Tibial artery (tissue), 4 donors: Measurements from ENCODE around the gene OPRM1.
"Not testable (repeated sequence)": the region's sequence is repeated elsewhere in the genome, so short reads cannot be mapped to it uniquely, and the experiment has no call there.

Source experiments
- DNase-seq, 2 donors: peaks; one replicate each; pipeline ENCODE4 v3.0.0-alpha.2; 2019
- H3K27ac ChIP-seq, 2 donors: fragments of 200-600 bp; sonication (generic) in 1 of 2; 1 replicate in 1 of 2; 2 replicates in 1 of 2; pipeline ENCODE4 v1.5.1; 2018 to 2019; ENCODE audit warnings: mild to moderate bottlenecking in 1 of 2
- H3K27me3 ChIP-seq, 2 donors: fragments of 200-600 bp; sonication (generic) in 1 of 2; one replicate each; pipeline versions ENCODE4 v1.5.1 to v1.6.0; 2016 to 2019
- H3K36me3 ChIP-seq, 3 donors: fragments of 200-600 bp; sonication (generic) in 2 of 3; one replicate each; pipeline ENCODE4 v1.5.1; 2016 to 2019; ENCODE audit warnings: mild to moderate bottlenecking in 2 of 3
- H3K4me1 ChIP-seq, 4 donors: fragments of 200-600 bp; sonication (generic) in 2 of 4; 1 replicate in 3 of 4; 2 replicates in 1 of 4; pipeline ENCODE4 v1.5.1; 2016 to 2019
- H3K4me3 ChIP-seq, 2 donors: fragments of 200-600 bp; sonication (generic) in 1 of 2; 1 replicate in 1 of 2; 2 replicates in 1 of 2; pipeline ENCODE4 v1.5.1; 2018 to 2019; ENCODE audit warnings: mild to moderate bottlenecking in 2 of 2
- H3K9me3 ChIP-seq, 3 donors: fragments of 200-600 bp; sonication (generic) in 1 of 3; one replicate each; pipeline ENCODE4 v1.5.1; 2016 to 2019
- CTCF ChIP-seq, 2 experiments: fragments of 200-600 bp in 1 of 2; fragments of 450-650 bp in 1 of 2; IDR thresholded peaks; one replicate each; pipeline ENCODE4 v1.5.1; 2017 to 2019; ENCODE audit warnings: antibody characterized with exemption in 2 of 2, mild to moderate bottlenecking in 1 of 2, moderate library complexity in 1 of 2
- intact Hi-C: fragments of 100-400 bp; cut with DNase I; formaldehyde crosslinking; loops from one replicate; pipeline ENCODE4 v1.15.0; 2023; ENCODE audit warnings: low total_unique reads

Gene OPRM1

GRCh38 chr6:154234019-154234772 is 195.2 kb downstream of the OPRM1 start:
- DNase-seq: no peak

DNA sequence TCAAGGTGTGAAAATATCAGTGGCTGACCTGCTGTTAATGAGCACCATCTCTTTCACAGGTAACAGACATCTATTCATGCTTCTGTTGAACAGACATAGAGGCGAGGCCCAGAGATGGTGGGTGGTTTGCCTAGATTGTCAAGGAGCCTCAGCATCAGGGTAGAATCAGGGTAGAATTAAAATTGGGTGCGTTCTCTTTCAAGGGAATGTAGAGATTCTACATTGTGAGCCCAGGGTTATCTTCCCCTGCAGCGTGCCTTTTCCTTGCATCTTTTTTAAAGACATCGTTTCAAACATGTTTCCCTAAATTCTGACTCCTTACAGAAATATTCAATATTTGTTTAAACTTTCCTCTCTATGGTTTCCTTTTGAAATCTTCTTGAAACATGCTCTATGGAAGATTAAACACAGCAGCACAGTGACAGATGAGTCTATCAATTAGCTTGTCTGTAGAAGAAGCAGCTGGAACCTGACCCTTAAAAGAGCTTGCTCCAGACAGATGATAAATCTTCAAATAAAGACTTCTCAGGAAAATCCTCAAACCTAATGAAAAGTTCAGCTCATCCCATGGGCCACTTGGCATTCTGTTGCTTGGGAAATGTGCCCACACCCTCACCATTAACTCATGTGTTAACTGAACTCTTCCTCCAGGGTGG is 197.7 kb downstream of the OPRM1 start:
- H3K36me3 ChIP-seq: no peaks in the 10 kb centered on the region
- TF ChIP-seq CTCF (IDR thresholded peaks at IDR 0.05): no peak
- no peaks in the 10 kb centered on the region for H3K27me3 ChIP-seq
- H3K27ac ChIP-seq: no peak overlapping the region
- H3K4me3 ChIP-seq: no peak overlapping the region
- intact Hi-C loops: no loop called here
- no peaks in the 10 kb centered on the region for H3K9me3 ChIP-seq
- H3K4me1 ChIP-seq: no peaks in the 10 kb centered on the region
- DNase-seq: no peak

More at GRCh38 chr6:154234019-154234772, 195.2 kb downstream of the OPRM1 start:
- Histone ChIP-seq H3K9me3 (no peaks in the 10 kb centered on the region), H3K4me3 (no peak overlapping the region), H3K27ac (no peak overlapping the region), H3K36me3 (no peaks in the 10 kb centered on the region), H3K4me1 (no peaks in the 10 kb centered on the region), H3K27me3 (no peaks in the 10 kb centered on the region)
- TF ChIP-seq CTCF (IDR thresholded peaks at IDR 0.05): no peak
- intact Hi-C loops: no loop called here

DNA sequence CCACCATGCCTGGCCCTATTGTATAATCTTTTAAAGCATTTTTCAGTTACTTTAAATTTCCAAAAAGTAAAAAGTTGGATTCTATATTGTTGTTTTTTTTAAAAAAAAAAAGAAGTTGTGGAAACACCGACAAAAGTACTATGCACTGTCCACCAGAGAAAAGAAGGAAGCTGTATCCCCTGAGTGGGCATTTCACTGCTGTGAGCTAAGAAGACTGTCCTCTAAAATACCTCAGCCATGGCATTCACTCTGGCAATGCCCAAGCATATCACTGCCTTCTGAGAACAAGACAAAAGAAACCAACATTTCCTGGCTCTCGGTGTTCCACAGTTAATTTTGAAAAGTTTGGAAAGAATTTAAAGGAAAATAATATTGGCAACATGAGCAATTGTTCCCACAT is 199.8 kb downstream of the OPRM1 start:
- no peaks in the 10 kb centered on the region for H3K27me3 ChIP-seq
- intact Hi-C loops: no loop called here
- no peak overlapping the region for H3K4me3 ChIP-seq
- no peaks in the 10 kb centered on the region for H3K9me3 ChIP-seq
- H3K27ac ChIP-seq: no peak overlapping the region
- no peak for TF ChIP-seq CTCF (IDR thresholded peaks at IDR 0.05)
- no peak for DNase-seq
- H3K4me1 ChIP-seq: no peaks in the 10 kb centered on the region
- H3K36me3 ChIP-seq: no peaks in the 10 kb centered on the region

GRCh38 chr6:154239392-154239791 is 200.4 kb downstream of the OPRM1 start:
- TF ChIP-seq CTCF (IDR thresholded peaks at IDR 0.05): no peak
- H3K27me3 ChIP-seq: no peaks in the 10 kb centered on the region
- no peaks in the 10 kb centered on the region for H3K4me1 ChIP-seq
- H3K9me3 ChIP-seq: no peaks in the 10 kb centered on the region
- no peaks in the 10 kb centered on the region for H3K36me3 ChIP-seq
- no peak for DNase-seq
- H3K27ac ChIP-seq: no peak overlapping the region
- H3K4me3 ChIP-seq: no peak overlapping the region
- intact Hi-C loops: no loop called here

GRCh38 chr6:154241061-154241460 is 202.0 kb downstream of the OPRM1 start:
- DNase-seq, H3K9me3 ChIP-seq, H3K27ac ChIP-seq, H3K4me1 ChIP-seq, H3K36me3 ChIP-seq, H3K27me3 ChIP-seq, intact Hi-C loops, H3K4me3 ChIP-seq: not testable (repeated sequence)

DNA sequence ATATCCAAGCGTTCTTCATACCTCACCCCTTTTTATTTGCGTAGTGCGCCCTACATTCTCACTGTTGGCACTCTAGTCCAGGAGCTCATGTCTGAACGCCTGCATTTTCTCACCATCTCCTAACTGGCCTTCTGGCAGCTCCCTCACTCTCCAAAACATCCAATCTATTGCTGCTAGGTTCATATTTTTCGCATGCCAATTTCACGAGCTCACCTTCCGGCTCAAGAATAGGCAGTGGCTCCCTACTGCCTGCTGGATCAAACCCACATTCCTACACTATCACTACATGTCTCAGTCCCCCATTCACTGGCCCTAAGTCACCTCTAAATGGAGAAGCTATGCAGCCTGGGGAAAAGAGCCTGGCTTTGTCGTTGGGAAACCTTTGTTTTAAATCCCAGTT is 202.5 kb downstream of the OPRM1 start:
- no peak for TF ChIP-seq CTCF (IDR thresholded peaks at IDR 0.05)
- intact Hi-C loops: no loop called here
- Histone ChIP-seq H3K27me3 (no peaks in the 10 kb centered on the region), H3K4me3 (no peak overlapping the region), H3K27ac (no peak overlapping the region), H3K36me3 (no peaks in the 10 kb centered on the region), H3K4me1 (no peaks in the 10 kb centered on the region), H3K9me3 (no peaks in the 10 kb centered on the region)
- no peak for DNase-seq
